A673 (cell line): ENCODE data around the gene MPZL2.

Experiments
- CTCF ChIP-seq: fragments of 300-800, 200-600 bp; sonication (generic); conservative IDR thresholded peaks from 2 replicates; pipeline ENCODE4 v1.5.1; 2017; ENCODE audit warnings: low read depth, mild to moderate bottlenecking, antibody characterized with exemption, low read length, moderate library complexity, mixed read lengths
- EZH2 ChIP-seq: fragments of 200-600 bp; sonication (generic); IDR thresholded peaks from 2 replicates; pipeline ENCODE4 v1.6.1; 2017; ENCODE audit warnings: borderline replicate concordance, low read depth, mild to moderate bottlenecking, mixed read lengths, antibody characterized with exemption, low read length; ENCODE audit not compliant: poor library complexity, severe bottlenecking

DNA sequence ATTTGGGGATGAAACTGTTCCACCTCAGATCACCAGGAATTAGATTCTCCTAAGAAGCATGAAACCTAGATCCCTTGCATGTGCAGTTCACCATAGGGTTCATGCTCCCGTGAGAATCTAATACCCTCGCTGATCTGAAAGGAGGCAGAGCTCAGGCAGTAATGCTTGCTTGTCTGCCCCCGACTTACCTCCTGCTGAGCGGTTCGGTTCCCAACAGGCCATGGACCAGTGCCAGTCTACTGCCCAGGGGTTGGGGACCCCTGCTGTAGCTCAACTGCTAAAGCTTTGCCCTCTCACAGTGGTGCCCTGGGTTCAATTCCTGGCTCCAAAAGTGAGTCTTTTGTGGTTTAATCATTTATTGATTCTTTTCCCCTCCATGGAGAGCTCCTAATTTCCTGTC lies 42.7 kb downstream of the MPZL2 start:
- TF ChIP-seq CTCF (no peak), EZH2 (no peak)
